ENCODE results near the gene DNAI4.

Gene DNAI4

DNA sequence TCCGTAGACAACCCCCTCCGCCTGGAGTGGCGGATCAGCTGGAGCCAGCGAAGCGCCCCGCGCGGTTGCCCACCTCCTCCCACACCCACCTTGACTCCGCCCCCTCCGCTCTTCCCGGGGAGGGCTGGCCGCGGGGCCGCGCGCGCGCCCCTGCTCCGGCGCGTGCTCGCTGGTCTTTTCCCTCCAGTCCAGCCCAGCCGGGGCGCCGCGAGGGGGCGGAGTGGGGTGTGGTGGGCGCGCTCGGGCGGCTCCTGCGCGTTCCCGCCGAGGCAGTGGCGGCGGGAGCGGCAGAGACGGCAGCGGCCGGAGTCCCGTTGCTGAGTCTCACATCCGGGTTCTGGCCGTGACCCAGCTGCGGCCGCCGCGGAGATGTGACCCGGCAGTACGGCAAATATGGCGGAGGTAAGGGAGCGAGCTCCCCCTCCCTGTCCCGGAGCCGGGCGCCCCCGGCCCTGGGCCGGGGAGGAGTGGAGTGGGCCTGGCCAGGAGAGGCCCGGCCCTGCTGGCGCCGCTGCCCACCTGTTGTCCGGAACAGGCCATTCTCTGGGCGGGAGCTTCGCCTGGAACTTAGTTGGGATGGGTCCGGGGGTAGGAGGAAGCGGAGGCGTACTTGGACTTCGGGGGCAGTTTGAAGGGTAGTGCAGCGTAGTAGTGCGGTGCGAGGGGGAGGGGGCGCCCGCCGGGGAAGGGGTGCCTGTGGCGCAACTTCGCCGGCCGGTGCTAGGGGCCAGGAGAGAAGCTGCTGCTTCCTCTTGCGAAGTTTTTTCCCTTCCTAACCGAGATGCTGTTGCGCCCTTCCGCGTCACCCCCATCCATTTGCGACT lies 5.6 kb upstream of the DNAI4 start (continued):
- TF ChIP-seq, protein P1, sequence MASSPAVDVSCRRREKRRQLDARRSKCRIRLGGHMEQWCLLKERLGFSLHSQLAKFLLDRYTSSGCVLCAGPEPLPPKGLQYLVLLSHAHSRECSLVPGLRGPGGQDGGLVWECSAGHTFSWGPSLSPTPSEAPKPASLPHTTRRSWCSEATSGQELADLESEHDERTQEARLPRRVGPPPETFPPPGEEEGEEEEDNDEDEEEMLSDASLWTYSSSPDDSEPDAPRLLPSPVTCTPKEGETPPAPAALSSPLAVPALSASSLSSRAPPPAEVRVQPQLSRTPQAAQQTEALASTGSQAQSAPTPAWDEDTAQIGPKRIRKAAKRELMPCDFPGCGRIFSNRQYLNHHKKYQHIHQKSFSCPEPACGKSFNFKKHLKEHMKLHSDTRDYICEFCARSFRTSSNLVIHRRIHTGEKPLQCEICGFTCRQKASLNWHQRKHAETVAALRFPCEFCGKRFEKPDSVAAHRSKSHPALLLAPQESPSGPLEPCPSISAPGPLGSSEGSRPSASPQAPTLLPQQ (tag by site-specific recombination; IDR thresholded peaks at IDR 0.05) = peak; percentile 47; the same call in 1 of the 2 replicates
- TF ChIP-seq ZFHX2 (tag by site-specific recombination; conservative IDR thresholded peaks at IDR 0.05) (peak; percentile 83), ZNF768 (tag by site-specific recombination; IDR thresholded peaks at IDR 0.05) (no peak), ZNF501 (tag by site-specific recombination; IDR thresholded peaks at IDR 0.05) (peak; percentile 87; the same call in 1 of the 2 replicates), ZNF843 (tag by site-specific recombination; IDR thresholded peaks at IDR 0.05) (0 out of 2 replicates have a peak, but pooled peaks have one; percentile 28), ZEB2 (tag by site-specific recombination; IDR thresholded peaks at IDR 0.05) (peak; percentile 83), ZNF423 (tag by site-specific recombination; IDR thresholded peaks at IDR 0.05) (no peak), SCRT1 (tag by site-specific recombination; IDR thresholded peaks at IDR 0.05; ENCODE audit: borderline replicate concordance) (peak; percentile 96), ZFP69B (tag by site-specific recombination; IDR thresholded peaks at IDR 0.05) (0 out of 2 replicates have a peak, but pooled peaks have one; percentile 34), ZBTB1 (tag by site-specific recombination; IDR thresholded peaks at IDR 0.05) (no peak), ZBTB21 (tag by site-specific recombination; IDR thresholded peaks at IDR 0.05) (no peak), KLF9 (tag by site-specific recombination; IDR thresholded peaks at IDR 0.05; ENCODE audit: low read depth) (peak; percentile 89), YY1 (tag by site-specific recombination; IDR thresholded peaks at IDR 0.05) (peak; percentile 59; the same call in 1 of the 2 replicates), ZIC2 (tag by site-specific recombination; IDR thresholded peaks at IDR 0.05) (peak; percentile 36), YY2 (tag by site-specific recombination; IDR thresholded peaks at IDR 0.05) (peak; percentile 51; the same call in 1 of the 2 replicates), ZNF561 (tag by site-specific recombination; IDR thresholded peaks at IDR 0.05; ENCODE audit: borderline replicate concordance) (peak; percentile 79; the same call in 1 of the 2 replicates), ZNF416 (tag by site-specific recombination; IDR thresholded peaks at IDR 0.05) (peak; percentile 94), ZNF610 (tag by site-specific recombination; IDR thresholded peaks at IDR 0.05; ENCODE audit: borderline replicate concordance) (peak; percentile 90; the same call in 1 of the 2 replicates), IKZF3 (tag by site-specific recombination; IDR thresholded peaks at IDR 0.05) (peak; percentile 37; the same call in 1 of the 2 replicates), ZNF341 (tag by site-specific recombination; IDR thresholded peaks at IDR 0.05; ENCODE audit: low read depth) (peak; percentile 97; the same call in 1 of the 2 replicates), ZNF223 (tag by site-specific recombination; IDR thresholded peaks at IDR 0.05) (no peak), SP2 (tag by site-specific recombination; IDR thresholded peaks at IDR 0.05) (peak; percentile 84), ZNF629 (tag by site-specific recombination; IDR thresholded peaks at IDR 0.05) (peak; percentile 40), ZBTB48 (tag by site-specific recombination; IDR thresholded peaks at IDR 0.05) (peak; percentile 91)
- TF ChIP-seq, protein P2, sequence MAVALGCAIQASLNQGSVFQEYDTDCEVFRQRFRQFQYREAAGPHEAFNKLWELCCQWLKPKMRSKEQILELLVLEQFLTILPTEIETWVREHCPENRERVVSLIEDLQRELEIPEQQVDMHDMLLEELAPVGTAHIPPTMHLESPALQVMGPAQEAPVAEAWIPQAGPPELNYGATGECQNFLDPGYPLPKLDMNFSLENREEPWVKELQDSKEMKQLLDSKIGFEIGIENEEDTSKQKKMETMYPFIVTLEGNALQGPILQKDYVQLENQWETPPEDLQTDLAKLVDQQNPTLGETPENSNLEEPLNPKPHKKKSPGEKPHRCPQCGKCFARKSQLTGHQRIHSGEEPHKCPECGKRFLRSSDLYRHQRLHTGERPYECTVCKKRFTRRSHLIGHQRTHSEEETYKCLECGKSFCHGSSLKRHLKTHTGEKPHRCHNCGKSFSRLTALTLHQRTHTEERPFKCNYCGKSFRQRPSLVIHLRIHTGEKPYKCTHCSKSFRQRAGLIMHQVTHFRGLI (tag by site-specific recombination; IDR thresholded peaks at IDR 0.05) = peak; percentile 54; the same call in 1 of the 2 replicates
- TF ChIP-seq, protein P3, sequence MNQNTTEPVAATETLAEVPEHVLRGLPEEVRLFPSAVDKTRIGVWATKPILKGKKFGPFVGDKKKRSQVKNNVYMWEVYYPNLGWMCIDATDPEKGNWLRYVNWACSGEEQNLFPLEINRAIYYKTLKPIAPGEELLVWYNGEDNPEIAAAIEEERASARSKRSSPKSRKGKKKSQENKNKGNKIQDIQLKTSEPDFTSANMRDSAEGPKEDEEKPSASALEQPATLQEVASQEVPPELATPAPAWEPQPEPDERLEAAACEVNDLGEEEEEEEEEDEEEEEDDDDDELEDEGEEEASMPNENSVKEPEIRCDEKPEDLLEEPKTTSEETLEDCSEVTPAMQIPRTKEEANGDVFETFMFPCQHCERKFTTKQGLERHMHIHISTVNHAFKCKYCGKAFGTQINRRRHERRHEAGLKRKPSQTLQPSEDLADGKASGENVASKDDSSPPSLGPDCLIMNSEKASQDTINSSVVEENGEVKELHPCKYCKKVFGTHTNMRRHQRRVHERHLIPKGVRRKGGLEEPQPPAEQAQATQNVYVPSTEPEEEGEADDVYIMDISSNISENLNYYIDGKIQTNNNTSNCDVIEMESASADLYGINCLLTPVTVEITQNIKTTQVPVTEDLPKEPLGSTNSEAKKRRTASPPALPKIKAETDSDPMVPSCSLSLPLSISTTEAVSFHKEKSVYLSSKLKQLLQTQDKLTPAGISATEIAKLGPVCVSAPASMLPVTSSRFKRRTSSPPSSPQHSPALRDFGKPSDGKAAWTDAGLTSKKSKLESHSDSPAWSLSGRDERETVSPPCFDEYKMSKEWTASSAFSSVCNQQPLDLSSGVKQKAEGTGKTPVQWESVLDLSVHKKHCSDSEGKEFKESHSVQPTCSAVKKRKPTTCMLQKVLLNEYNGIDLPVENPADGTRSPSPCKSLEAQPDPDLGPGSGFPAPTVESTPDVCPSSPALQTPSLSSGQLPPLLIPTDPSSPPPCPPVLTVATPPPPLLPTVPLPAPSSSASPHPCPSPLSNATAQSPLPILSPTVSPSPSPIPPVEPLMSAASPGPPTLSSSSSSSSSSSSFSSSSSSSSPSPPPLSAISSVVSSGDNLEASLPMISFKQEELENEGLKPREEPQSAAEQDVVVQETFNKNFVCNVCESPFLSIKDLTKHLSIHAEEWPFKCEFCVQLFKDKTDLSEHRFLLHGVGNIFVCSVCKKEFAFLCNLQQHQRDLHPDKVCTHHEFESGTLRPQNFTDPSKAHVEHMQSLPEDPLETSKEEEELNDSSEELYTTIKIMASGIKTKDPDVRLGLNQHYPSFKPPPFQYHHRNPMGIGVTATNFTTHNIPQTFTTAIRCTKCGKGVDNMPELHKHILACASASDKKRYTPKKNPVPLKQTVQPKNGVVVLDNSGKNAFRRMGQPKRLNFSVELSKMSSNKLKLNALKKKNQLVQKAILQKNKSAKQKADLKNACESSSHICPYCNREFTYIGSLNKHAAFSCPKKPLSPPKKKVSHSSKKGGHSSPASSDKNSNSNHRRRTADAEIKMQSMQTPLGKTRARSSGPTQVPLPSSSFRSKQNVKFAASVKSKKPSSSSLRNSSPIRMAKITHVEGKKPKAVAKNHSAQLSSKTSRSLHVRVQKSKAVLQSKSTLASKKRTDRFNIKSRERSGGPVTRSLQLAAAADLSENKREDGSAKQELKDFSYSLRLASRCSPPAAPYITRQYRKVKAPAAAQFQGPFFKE (tag by site-specific recombination; IDR thresholded peaks at IDR 0.05; ENCODE audit: borderline replicate concordance) = no peak
- TF ChIP-seq, protein P4, sequence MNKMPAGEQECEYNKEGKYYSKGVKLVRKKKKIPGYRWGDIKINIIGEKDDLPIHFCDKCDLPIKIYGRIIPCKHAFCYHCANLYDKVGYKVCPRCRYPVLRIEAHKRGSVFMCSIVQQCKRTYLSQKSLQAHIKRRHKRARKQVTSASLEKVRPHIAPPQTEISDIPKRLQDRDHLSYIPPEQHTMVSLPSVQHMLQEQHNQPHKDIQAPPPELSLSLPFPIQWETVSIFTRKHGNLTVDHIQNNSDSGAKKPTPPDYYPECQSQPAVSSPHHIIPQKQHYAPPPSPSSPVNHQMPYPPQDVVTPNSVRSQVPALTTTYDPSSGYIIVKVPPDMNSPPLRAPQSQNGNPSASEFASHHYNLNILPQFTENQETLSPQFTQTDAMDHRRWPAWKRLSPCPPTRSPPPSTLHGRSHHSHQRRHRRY (tag by site-specific recombination; IDR thresholded peaks at IDR 0.05) = no peak
- TF ChIP-seq, protein P5, sequence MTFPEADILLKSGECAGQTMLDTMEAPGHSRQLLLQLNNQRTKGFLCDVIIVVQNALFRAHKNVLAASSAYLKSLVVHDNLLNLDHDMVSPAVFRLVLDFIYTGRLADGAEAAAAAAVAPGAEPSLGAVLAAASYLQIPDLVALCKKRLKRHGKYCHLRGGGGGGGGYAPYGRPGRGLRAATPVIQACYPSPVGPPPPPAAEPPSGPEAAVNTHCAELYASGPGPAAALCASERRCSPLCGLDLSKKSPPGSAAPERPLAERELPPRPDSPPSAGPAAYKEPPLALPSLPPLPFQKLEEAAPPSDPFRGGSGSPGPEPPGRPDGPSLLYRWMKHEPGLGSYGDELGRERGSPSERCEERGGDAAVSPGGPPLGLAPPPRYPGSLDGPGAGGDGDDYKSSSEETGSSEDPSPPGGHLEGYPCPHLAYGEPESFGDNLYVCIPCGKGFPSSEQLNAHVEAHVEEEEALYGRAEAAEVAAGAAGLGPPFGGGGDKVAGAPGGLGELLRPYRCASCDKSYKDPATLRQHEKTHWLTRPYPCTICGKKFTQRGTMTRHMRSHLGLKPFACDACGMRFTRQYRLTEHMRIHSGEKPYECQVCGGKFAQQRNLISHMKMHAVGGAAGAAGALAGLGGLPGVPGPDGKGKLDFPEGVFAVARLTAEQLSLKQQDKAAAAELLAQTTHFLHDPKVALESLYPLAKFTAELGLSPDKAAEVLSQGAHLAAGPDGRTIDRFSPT (tag by site-specific recombination; IDR thresholded peaks at IDR 0.05) = peak; percentile 96

Measured in HEK293 (cell line).